Measurements from ENCODE around the gene GRIA4. TPM values are rescaled to one million over a fixed set of nuclear protein-coding genes. Genes with fewer than 3 reads are reported as not detected.

GRIA4 gene
- total RNA-seq, 1 experiment from 2014 or later: not detected

DNA sequence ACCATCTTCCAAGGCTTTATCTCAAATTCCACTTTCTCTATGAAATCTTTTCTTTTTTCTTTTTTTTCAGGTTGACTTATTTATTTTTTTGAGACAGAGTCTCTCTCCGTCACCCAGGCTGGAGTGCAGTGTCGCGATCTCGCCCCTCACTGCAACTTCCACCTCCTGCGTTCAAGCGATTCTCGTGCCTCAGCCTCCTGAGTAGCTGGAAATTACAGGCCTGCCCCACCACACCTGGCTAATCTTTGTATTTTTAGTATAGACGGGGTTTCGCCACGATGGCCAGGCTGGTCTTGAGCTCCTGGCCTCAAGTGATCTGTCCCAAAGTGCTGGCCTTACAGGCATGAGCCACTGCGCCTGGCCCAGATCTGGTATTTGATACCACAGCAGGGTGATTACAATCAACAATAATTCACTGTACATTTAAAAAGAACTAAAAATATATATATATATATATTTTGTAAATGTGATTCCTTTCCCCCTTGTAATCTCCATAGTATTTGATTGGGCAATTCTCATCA lies 290.7 kb downstream of the GRIA4 start:
- intact Hi-C loops (cut with micrococcal nuclease; ENCODE audit: unreplicated experiment): no loop called here
- no peak overlapping the region for H2AFZ ChIP-seq
- no peaks in the 10 kb centered on the region for H3K9me2 ChIP-seq (ENCODE audit: insufficient read depth)
- TF ChIP-seq, protein P1, sequence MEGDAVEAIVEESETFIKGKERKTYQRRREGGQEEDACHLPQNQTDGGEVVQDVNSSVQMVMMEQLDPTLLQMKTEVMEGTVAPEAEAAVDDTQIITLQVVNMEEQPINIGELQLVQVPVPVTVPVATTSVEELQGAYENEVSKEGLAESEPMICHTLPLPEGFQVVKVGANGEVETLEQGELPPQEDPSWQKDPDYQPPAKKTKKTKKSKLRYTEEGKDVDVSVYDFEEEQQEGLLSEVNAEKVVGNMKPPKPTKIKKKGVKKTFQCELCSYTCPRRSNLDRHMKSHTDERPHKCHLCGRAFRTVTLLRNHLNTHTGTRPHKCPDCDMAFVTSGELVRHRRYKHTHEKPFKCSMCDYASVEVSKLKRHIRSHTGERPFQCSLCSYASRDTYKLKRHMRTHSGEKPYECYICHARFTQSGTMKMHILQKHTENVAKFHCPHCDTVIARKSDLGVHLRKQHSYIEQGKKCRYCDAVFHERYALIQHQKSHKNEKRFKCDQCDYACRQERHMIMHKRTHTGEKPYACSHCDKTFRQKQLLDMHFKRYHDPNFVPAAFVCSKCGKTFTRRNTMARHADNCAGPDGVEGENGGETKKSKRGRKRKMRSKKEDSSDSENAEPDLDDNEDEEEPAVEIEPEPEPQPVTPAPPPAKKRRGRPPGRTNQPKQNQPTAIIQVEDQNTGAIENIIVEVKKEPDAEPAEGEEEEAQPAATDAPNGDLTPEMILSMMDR (conservative IDR thresholded peaks at IDR 0.05): no peak
- no peak for TF ChIP-seq EZH2 (IDR thresholded peaks at IDR 0.05; ENCODE audit: low read depth)
- no peaks in the 10 kb centered on the region for H3K27me3 ChIP-seq (ENCODE audit: insufficient read depth, low read depth)
- peak in 1 of 2 experiments; percentile 21 for DNase-seq
- H4K20me1 ChIP-seq (ENCODE audit: insufficient read depth): no peaks in the 10 kb centered on the region
- CTCF ChIA-PET: no interaction called here
- no peaks in the 10 kb centered on the region for H3K9me3 ChIP-seq (ENCODE audit: insufficient read depth, low read depth)
- H3K36me3 ChIP-seq (ENCODE audit: low read depth): no peaks in the 10 kb centered on the region
- no peaks in the 10 kb centered on the region for H3K79me2 ChIP-seq (ENCODE audit: low read depth)
- no peak overlapping the region for H3K27ac ChIP-seq
- H3K4me3 ChIP-seq: no peak overlapping the region
- BruUV-seq (replicated peaks): no TSS peak
- H3K4me2 ChIP-seq: no peak overlapping the region
- no peaks in the 10 kb centered on the region for H3K4me1 ChIP-seq (replicated peaks; ENCODE audit: insufficient read depth)
- no peaks in the 10 kb centered on the region for H3F3A ChIP-seq (ENCODE audit: insufficient read depth, low read depth)
- POLR2A ChIA-PET (ENCODE audit: unreplicated experiment): no interaction called here

DNA sequence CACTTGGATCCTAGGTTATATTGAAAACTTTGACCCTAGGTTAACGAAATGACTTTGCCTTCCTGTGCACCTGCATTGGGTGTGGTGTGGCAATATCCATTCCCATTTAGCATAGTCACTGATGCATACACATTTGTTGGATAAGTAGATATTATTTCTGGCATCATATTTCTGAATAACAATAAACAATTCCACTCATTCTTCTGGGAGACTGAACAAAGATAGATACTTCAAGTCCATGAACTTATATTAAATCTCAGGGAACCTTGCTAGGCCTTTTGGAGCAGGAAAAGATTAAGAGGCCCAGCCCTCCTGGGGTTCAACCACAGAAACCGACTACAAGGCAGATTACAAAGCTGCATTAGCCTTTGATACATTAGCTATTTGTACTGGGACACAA lies 293.2 kb downstream of the GRIA4 start:
- peak in 1 of 2 experiments; percentile 48 for DNase-seq
- Histone ChIP-seq H3K79me2 (ENCODE audit: low read depth) (no peaks in the 10 kb centered on the region), H3K4me1 (replicated peaks; ENCODE audit: insufficient read depth) (no peaks in the 10 kb centered on the region), H4K20me1 (ENCODE audit: insufficient read depth) (no peaks in the 10 kb centered on the region), H3K27ac (no peak overlapping the region), H3K9me3 (ENCODE audit: insufficient read depth, low read depth) (no peaks in the 10 kb centered on the region), H3K4me2 (no peak overlapping the region), H3K9me2 (ENCODE audit: insufficient read depth) (no peaks in the 10 kb centered on the region), H2AFZ (no peak overlapping the region), H3K36me3 (ENCODE audit: low read depth) (no peaks in the 10 kb centered on the region), H3F3A (ENCODE audit: insufficient read depth, low read depth) (no peaks in the 10 kb centered on the region), H3K4me3 (no peak overlapping the region), H3K27me3 (ENCODE audit: insufficient read depth, low read depth) (no peaks in the 10 kb centered on the region)
- ChIA-PET CTCF (no interaction called here), POLR2A (ENCODE audit: unreplicated experiment) (no interaction called here)
- no TSS peak for BruUV-seq (replicated peaks)
- intact Hi-C loops (cut with micrococcal nuclease; ENCODE audit: unreplicated experiment): no loop called here
- no peak for TF ChIP-seq EZH2 (IDR thresholded peaks at IDR 0.05; ENCODE audit: low read depth)
- TF ChIP-seq, protein P1 (conservative IDR thresholded peaks at IDR 0.05): no peak

DNA sequence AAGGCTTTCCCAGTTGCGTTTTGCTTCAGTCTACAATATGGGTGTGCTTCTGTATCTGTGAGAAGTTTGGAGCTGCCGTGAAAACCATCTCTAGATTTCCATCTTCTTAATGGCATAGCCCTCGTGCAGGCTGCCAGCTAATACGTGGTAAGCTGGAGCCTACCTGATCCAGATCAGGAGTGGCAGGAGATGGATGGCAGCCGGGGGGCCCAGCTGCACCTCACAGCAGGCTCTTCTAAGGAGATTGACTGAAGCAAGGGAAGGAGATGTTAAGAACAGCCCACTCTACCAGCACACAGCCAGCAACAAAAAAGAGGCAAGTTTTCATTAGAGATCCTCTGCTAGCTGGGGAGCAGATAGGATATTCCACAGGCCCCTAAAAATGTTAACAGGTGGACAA lies 296.6 kb downstream of the GRIA4 start:
- ChIA-PET CTCF (no interaction called here), POLR2A (ENCODE audit: unreplicated experiment) (no interaction called here)

More for the DNA sequence above, 296.6 kb downstream of the GRIA4 start:
- peak in 1 of 2 experiments; percentile 18 for DNase-seq
- Histone ChIP-seq H3K79me2 (ENCODE audit: low read depth) (no peaks in the 10 kb centered on the region), H3K9me3 (ENCODE audit: insufficient read depth, low read depth) (no peaks in the 10 kb centered on the region), H3K4me2 (no peak overlapping the region), H3K36me3 (ENCODE audit: low read depth) (no peaks in the 10 kb centered on the region), H3K4me3 (no peak overlapping the region), H3F3A (ENCODE audit: insufficient read depth, low read depth) (no peaks in the 10 kb centered on the region), H3K9me2 (ENCODE audit: insufficient read depth) (no peaks in the 10 kb centered on the region; the same call in 1 of the 2 replicates), H3K27me3 (ENCODE audit: insufficient read depth, low read depth) (no peaks in the 10 kb centered on the region), H3K27ac (no peak overlapping the region), H4K20me1 (ENCODE audit: insufficient read depth) (no peaks in the 10 kb centered on the region), H3K4me1 (replicated peaks; ENCODE audit: insufficient read depth) (peaks cover 11% of the 10 kb centered on the region), H2AFZ (no peak overlapping the region)
- intact Hi-C loops (cut with micrococcal nuclease; ENCODE audit: unreplicated experiment): no loop called here
- TF ChIP-seq EZH2 (IDR thresholded peaks at IDR 0.05; ENCODE audit: low read depth): no peak
- TF ChIP-seq, protein P1 (conservative IDR thresholded peaks at IDR 0.05): no peak
- BruUV-seq (replicated peaks): no TSS peak
